Measurements from ENCODE around the gene KHDC4. TPM values are rescaled to one million over a fixed set of nuclear protein-coding genes. Genes with fewer than 3 reads are reported as not detected.

The KHDC4 gene
- total and polyA plus RNA-seq, 2 of the 13 experiments (the other 11 are each of a cell fraction or from before 2014, with no cell fraction given) = 33.5 to 92.0 TPM

DNA sequence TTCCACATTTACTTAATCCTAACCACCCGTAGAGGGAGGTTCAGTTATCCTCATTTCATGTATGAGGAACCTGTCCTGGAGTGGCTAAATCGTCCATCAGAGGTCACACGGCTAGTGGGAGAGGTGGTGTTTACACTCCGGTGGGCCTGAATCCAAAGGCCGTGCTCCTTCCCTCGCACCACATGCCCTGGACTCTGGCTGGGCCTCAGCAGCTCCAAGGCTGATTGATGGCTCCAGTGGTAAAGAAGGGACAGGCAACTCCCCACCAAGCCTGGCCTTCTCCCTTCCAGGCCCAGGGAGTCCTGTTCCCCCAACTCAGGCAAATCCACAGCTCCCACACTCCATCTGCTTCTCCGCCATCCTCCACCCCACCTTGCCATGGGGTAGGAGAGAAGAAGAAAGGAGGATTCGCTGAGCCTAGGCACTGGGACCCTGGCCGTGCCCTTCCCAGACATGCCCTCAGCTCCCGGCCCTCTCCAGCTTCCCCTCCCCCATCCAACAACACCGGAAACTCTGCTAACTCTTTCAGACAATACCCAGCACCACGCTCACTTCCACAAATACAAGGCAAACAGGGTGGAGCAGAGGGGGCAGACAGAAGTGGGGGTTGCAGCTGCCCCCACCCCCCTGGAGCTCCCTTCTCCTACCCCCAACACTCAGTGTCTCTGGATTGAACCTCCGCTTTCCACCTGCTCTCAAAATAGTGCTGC lies 33.3 kb upstream of the KHDC4 start (continued):
- TF ChIP-seq, protein P1, sequence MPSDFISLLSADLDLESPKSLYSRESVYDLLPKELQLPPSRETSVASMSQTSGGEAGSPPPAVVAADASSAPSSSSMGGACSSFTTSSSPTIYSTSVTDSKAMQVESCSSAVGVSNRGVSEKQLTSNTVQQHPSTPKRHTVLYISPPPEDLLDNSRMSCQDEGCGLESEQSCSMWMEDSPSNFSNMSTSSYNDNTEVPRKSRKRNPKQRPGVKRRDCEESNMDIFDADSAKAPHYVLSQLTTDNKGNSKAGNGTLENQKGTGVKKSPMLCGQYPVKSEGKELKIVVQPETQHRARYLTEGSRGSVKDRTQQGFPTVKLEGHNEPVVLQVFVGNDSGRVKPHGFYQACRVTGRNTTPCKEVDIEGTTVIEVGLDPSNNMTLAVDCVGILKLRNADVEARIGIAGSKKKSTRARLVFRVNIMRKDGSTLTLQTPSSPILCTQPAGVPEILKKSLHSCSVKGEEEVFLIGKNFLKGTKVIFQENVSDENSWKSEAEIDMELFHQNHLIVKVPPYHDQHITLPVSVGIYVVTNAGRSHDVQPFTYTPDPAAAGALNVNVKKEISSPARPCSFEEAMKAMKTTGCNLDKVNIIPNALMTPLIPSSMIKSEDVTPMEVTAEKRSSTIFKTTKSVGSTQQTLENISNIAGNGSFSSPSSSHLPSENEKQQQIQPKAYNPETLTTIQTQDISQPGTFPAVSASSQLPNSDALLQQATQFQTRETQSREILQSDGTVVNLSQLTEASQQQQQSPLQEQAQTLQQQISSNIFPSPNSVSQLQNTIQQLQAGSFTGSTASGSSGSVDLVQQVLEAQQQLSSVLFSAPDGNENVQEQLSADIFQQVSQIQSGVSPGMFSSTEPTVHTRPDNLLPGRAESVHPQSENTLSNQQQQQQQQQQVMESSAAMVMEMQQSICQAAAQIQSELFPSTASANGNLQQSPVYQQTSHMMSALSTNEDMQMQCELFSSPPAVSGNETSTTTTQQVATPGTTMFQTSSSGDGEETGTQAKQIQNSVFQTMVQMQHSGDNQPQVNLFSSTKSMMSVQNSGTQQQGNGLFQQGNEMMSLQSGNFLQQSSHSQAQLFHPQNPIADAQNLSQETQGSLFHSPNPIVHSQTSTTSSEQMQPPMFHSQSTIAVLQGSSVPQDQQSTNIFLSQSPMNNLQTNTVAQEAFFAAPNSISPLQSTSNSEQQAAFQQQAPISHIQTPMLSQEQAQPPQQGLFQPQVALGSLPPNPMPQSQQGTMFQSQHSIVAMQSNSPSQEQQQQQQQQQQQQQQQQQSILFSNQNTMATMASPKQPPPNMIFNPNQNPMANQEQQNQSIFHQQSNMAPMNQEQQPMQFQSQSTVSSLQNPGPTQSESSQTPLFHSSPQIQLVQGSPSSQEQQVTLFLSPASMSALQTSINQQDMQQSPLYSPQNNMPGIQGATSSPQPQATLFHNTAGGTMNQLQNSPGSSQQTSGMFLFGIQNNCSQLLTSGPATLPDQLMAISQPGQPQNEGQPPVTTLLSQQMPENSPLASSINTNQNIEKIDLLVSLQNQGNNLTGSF (CRISPR knock-in tag; IDR thresholded peaks at IDR 0.05) = no peak
- TF ChIP-seq POLR2A (IDR thresholded peaks at IDR 0.05; ENCODE audit: insufficient read depth in 1 of 2, low read depth in 2 of 2, low read length in 2 of 2) (no peak), ZNF598 (CRISPR knock-in tag; IDR thresholded peaks at IDR 0.05; ENCODE audit: borderline replicate concordance) (peak; percentile 73; the same call in 1 of the 2 replicates), AHR (CRISPR knock-in tag; IDR thresholded peaks at IDR 0.05) (no peak), ZNF180 (CRISPR knock-in tag; IDR thresholded peaks at IDR 0.05; ENCODE audit: borderline replicate concordance, low read depth) (no peak), YEATS4 (CRISPR knock-in tag; IDR thresholded peaks at IDR 0.05; ENCODE audit: borderline replicate concordance) (peak; percentile 81; the same call in 1 of the 2 replicates), ZIK1 (CRISPR knock-in tag; IDR thresholded peaks at IDR 0.05; ENCODE audit: borderline replicate concordance, low read depth) (no peak), ZNF484 (CRISPR knock-in tag; IDR thresholded peaks at IDR 0.05; ENCODE audit: borderline replicate concordance, low read depth) (no peak), RBM22 (optimal IDR thresholded peaks at IDR 0.05; ENCODE audit: low read length) (no peak), ZNF121 (CRISPR knock-in tag; IDR thresholded peaks at IDR 0.05) (no peak), ZNF558 (CRISPR knock-in tag; IDR thresholded peaks at IDR 0.05; ENCODE audit: borderline replicate concordance) (no peak), HNRNPL (IDR thresholded peaks at IDR 0.05; ENCODE audit: low read depth, low read length) (0 out of 2 replicates have a peak, but pooled peaks have one; percentile 43), MIER3 (CRISPR knock-in tag; IDR thresholded peaks at IDR 0.05; ENCODE audit: borderline replicate concordance) (peak; percentile 88; the same call in 1 of the 2 replicates), NCOA2 (CRISPR knock-in tag; IDR thresholded peaks at IDR 0.05) (peak; percentile 54), HNRNPUL1 (IDR thresholded peaks at IDR 0.05; ENCODE audit: low read depth, low read length) (no peak), MZF1 (CRISPR knock-in tag; IDR thresholded peaks at IDR 0.05; ENCODE audit: borderline replicate concordance) (0 out of 2 replicates have a peak, but pooled peaks have one; percentile 65), SIX4 (CRISPR knock-in tag; IDR thresholded peaks at IDR 0.05) (no peak), ARNTL (CRISPR knock-in tag; IDR thresholded peaks at IDR 0.05) (0 out of 2 replicates have a peak, but pooled peaks have one; percentile 72)
- TF ChIP-seq, protein P2, sequence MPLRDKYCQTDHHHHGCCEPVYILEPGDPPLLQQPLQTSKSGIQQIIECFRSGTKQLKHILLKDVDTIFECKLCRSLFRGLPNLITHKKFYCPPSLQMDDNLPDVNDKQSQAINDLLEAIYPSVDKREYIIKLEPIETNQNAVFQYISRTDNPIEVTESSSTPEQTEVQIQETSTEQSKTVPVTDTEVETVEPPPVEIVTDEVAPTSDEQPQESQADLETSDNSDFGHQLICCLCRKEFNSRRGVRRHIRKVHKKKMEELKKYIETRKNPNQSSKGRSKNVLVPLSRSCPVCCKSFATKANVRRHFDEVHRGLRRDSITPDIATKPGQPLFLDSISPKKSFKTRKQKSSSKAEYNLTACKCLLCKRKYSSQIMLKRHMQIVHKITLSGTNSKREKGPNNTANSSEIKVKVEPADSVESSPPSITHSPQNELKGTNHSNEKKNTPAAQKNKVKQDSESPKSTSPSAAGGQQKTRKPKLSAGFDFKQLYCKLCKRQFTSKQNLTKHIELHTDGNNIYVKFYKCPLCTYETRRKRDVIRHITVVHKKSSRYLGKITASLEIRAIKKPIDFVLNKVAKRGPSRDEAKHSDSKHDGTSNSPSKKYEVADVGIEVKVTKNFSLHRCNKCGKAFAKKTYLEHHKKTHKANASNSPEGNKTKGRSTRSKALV (CRISPR knock-in tag; IDR thresholded peaks at IDR 0.05) = no peak
- TF ChIP-seq, protein P3, sequence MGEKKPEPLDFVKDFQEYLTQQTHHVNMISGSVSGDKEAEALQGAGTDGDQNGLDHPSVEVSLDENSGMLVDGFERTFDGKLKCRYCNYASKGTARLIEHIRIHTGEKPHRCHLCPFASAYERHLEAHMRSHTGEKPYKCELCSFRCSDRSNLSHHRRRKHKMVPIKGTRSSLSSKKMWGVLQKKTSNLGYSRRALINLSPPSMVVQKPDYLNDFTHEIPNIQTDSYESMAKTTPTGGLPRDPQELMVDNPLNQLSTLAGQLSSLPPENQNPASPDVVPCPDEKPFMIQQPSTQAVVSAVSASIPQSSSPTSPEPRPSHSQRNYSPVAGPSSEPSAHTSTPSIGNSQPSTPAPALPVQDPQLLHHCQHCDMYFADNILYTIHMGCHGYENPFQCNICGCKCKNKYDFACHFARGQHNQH (CRISPR knock-in tag; IDR thresholded peaks at IDR 0.05) = peak; percentile 58; the same call in 1 of the 2 replicates
